Measurements from ENCODE around the gene CPN1.
A peak's percentile ranks its signal among the peaks of the same experiment; 100 is the strongest.
"Not testable (repeated sequence)": the region's sequence is repeated elsewhere in the genome, so short reads cannot be mapped to it uniquely, and the experiment has no call there.

CPN1 gene

DNA sequence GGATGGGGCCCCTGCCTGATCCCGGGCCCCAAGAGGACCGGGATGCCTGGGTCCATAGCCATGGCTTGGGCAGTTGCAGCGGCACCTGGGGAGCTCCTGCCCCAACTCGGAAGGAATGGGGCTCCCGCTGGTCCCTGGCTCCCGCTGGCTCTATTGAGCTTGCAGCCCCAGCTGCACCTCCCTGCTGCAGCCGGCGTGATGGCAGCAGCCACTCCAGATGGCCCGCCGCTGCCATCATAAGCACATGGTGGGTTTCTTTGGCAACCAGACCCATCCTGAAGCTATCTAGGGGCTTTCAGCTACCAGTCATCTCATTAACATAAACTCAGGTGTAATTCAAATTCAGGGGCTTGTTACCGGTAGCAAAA is 60.8 kb downstream of the CPN1 start:
- no peak for DNase-seq

DNA sequence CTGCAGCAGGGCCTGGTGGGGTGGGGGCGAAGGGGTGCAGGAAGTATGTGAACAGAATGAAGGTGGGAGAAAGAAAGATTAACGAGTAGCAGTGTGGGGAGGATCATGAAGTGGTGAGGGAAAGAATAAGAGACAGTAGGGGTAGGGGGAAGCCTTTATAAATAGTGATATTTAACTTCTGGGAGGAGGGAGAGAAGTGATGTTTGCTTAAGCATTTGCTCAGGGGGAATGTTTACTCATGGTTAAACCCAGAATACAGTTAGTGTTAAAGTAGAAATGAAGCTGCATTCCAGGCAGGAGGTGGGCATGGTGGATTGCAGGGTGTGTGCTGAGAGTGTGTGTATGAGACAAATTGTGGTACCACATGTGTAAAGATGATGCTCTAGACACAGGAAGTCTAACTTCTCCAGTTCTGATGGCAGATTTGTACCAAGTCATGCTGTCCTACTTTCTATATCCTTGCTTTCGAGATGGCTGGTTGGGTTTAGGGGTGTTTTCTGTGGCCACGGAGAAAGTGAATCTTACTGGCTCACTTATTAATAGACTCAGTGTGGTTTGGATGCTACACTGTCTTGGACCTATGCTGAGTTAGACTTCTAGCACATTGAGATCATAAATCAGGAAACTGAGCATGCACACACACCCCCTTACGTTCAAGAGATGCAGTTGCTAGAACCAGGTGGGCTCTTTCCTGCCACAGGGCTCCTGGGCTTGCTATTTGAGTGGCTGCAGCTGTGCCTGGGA is 61.4 kb downstream of the CPN1 start:
- DNase-seq = no peak

DNA sequence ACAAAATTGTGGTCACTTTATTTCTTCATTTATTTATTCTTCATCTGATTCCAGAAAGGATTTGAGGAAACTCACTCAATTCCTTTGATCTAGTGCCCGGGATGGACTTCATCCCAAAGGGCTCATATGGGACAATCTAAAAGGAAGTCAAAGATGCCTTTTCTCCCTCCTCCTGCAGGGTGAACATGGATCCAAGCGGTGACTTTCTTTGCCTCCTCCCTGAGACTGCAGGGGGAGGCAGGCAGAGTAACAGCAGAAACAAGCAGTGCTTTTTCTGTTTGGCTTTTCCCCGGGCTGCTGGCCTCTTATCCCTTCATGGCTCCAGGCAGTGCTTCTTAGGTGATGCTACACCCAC is 61.9 kb downstream of the CPN1 start:
- DNase-seq = no peak

DNA sequence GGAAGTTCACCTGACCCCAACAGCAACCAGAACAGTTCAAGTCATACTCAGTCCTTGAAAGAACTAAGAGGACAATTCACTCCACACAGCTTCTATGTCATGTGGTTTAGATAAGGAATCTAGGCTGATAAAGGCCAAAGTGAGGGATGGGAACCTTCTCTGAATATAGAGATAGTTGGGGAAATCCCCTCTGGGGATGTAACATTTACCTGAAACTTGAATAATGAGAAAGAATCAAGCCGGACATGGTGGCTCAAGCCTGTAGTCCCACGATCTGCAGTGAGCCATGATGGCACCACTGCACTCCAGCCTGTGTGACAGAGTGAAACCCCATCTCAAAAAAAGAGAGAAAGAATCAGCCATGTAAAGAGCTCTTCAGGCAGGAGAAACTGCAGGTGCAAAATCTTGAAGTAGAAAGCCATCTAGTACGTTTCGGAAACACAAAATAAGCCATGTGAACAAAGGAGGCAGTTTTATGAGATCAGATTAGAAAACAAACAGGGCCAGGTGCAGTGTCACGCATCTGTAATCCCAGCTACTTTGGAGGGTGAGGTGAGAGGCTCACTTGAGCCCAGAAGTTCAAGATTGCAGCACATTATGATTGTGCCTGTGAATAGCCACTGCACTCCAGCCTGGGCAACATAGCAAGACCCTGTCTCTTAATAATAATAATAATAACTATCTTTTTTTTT is 67.5 kb downstream of the CPN1 start:
- DNase-seq = no peak

DNA sequence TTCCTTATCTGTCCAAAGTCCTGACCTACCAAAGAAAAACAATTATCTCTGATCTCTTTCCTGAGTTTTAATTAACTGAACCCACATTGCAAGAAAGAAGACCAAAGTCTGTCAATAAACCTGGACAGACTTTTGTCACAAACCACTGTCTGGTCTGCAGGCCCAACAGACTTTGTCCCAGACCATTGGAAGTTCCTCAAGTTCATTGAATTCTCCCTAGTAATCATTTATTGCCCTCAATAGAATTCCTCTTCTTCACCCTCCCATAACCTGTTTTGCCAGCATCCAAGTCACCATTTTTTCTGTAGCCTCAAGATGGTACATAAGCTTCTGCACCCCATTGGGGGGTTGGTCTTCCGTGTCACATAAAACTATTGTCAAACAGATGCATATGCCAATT is 68.0 kb downstream of the CPN1 start:
- DNase-seq = no peak

DNA sequence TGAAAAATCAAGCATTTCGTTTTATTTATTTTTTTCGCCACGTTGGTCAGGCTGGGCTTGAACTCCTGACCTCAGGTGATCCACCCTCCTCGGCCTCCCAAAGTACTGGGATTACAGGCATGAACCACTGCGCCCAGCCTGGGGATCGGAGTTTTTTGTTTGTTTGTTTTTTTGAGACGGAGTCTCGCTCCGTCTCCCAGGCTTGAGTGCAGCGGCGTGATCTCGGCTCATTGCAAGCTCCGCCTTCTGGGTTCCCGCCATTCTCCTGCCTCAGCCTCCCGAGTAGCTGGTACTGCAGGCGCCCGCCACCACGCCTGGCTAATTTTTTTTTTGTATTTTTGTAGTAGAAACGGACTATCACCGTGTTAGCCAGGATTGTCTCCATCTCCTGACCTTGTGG is 69.8 kb downstream of the CPN1 start:
- DNase-seq = not testable (repeated sequence)

DNA sequence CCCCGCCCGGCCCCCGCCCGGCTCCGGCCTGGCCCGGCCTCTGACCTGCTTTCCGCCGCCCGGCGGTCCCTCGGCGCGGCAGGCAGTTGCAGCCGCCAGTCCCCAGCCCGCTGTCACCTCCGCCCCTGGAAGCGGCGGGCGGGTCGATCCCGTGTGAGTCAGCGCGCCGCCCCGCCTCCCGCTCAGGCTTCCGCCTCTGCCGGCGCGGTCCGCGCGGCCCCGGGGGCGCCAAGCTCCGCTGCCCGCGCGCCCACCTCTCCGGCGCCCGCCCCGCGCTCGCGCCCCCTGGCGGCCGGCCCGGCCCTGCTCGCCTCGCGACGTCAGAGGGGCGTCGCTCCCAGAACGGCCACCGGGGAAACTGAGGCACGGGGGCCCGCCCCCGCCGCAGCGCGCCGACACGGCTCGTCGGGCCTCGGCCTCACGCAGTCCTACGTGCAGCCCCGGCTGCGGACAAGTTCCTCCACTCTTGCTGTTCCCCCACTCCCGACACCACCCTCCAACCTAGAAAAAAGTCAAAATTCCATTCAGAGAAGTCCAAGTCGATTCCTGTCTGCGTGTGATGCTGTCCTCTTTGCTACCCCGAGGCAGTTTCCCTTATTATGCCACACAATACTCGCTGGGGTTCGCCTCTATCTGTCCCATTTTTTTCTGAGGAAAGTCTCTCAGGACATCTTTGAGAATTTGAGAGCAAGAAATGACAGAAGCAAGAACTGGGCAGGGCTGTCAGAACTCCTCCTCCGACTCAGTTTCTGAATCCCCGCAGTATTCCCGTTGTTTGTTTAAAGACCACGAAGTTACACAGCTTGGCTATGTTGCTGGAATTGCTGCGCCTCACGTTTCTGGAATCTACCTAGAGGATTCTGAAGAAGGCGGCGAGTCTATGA is 71.6 kb downstream of the CPN1 start, which contains the start of gene DNMBP:
Gene DNMBP, minus strand, starts transcription at position 155 of the 884 bp plus-strand sequence. CDS start 37,823 bp downstream, outside the sequence.
- peak; percentile 49 for DNase-seq

DNA sequence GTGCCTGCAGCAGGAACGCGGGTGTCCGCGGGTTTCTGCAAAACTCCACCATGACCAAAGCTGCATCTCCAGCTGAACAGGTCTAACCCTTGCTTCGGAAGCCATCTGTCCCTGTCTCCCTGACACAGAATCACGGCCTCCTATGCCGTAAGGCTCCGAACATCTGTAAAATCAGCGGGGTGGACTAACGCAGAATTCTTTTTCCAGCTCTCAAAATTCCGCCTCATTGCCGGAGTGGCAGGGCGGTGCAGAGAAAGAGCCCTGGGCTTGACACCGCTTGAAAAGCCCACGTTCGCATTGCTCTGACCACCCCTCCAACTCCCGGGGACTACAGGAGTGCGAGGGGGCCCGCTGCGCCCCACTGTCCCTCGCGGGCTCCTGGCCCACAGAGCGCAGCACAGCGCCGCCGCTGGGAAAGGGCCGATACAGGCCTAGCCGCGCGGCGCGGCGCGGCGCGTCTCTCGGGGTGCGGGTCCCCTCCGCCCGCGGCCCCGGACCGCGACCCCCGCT is 72.3 kb downstream of the CPN1 start:
- DNase-seq = no peak

DNA sequence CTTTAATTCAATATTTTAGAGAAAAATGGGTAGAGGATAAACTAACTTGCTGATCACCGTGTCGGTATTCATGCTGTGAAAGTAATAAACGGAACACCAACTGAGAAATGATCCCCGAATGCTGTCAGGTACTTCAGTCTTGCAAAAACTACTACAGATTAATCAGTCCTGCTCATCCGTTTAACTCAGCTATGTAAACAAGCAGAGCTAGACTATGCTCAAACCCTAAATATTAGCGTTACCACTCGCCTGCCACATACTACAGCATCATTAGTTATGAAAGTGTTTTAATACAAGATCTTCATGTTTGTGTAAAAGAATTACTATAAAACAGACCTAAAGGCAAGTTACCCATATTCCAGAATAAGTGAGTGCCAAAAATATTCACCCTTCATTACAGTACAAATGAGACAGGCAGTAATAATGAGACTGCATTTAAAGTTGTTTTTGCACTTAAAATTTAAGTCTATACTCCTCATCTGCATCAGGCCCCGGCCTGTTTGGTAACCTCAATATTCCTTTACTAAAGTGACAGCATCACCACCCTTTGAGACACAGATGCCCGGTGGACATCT is 72.9 kb downstream of the CPN1 start:
- no peak for DNase-seq

DNA sequence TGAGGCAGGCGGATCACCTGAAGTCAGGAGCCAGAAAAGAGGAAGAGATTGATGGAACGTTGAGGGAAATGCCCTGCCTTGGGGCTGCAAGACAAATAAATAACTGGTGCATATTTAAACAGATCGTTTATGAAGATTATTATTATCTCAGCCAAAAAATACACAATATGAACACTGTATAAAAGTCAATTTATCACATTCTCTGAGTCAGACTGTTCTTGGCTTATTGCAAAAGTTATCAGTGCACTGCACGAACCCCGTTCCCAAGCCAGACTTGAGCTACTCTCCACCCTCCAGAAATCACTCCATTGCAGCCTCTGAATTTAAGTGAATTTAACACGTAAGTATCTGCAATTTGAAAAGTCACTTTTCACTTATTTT is 73.5 kb downstream of the CPN1 start:
- no peak for DNase-seq

DNA sequence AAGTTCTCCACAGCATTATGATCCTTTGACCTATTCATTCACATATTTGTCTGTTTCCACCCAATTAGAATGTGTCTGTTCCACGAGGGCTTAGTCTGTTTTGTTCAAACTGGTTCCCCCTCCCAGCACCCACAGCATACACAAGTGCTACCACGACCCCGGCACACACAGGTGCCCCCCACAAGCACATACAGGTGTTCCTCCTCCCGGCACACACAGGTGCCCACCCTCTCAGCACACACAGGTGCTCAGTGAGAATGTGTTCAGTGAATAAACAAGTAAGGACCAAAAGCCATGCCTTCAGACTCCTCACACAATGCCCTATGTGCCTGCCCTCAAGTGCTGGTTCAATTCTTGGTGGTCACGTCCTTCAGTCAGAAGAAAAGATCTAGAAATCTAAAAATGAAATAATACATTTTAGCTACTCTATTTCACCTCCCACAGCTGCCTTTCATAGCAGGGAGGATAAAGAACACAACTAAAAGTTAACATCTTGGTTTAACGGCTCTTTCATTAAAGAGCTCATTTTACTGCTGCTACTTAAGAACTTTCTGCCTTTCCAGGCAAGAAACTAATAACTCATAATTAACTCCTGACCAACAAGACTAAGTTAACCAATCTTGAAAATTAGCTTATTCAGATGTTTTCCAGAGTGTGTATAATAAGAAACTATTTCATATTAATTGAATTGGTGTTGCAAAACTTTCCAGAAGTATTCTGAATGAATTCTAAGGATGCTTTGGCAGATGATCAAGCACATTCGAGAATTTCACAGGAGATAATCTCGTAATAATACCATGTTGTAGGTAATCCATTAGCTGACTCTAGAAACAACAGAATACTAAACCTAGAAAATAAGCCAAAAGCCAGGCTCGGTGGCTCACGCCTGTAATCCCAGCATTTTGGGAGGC is 74.2 kb downstream of the CPN1 start:
- DNase-seq = no peak

DNA sequence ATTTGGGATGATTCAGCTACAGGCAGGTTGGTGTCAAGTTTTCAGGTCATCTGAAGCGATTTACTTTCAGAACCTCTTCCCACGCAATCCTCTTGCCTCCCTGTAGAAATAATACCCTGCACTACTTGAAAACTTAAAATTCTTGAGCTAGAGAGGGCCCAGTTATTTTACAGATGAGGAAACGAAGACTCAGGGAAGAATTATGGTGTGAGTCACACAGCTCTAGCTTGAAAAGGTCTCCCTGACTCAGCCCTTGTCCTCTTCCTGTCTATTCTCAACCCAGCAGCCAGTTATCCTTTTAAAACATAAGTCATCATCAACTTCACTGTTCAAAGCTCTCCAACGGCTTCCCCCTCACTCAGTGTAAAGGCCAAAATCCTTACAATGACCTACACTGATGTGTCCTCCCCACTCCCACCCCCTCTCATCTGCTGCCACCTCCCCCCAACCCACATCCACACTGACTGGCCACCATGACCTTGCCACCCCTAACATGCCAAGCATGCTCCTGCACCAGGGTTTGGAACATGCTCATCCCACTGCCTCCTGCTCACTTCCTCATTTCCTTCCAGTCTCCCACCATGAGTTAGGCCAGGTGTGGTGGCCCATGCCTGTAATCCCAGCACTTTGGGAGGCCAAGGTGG is 75.3 kb downstream of the CPN1 start:
- DNase-seq = peak; percentile 99

DNA sequence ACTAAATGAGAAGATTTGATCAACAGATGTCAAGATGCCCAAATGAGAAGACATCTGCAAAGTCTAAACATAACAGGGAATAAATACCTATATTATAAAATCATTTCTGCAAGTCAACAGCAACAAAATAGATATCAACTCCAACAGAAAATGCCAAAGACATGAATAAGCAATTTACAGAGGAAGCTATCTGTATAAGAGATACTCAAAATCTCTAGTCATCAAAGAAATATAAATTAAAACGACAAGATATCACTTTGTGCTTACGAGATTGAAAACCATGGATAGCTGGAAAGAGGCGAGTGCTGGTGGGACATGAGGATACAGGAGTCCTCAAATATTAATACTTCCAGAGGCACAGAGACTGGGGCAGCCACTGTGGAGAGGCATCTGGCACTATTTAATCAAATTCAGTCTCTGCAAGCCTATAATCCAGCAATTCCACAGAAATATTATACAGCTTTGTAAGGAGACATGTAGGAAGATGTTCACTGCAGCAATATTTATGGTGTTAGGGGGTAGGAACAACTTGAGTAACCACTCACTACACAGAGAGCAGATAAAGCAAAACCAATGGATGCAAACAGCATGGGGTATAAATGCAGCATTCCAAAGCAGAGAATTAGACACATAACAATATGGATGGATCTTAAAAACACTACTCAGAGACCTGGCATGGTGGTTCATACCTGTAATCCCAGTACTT is 76.7 kb downstream of the CPN1 start:
- no peak for DNase-seq

DNA sequence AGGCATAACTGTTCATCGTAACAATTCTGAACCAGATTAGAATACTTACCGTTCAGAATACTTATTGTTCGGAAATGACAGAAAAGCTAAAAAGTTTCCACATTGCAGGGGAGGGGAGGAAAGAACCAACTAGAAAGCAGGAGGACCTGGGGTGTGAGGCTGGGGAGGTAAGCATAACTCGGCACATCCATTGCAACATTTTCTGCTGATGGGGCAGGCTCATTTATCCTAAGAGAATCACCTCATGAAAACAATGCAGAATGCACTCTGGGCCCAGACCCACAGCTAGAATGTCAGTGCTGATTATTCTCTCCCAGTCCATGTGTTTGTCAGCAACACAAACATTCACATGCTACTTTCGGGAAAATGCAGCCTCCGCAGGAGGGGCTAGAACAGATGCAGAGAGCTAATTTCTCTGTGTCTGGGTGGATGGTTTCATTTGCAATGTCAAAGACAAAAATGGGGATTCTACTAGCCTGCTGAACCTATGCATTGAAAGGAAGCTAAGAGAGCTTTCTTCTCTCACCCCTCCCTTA is 81.5 kb downstream of the CPN1 start:
- no peak for DNase-seq

DNA sequence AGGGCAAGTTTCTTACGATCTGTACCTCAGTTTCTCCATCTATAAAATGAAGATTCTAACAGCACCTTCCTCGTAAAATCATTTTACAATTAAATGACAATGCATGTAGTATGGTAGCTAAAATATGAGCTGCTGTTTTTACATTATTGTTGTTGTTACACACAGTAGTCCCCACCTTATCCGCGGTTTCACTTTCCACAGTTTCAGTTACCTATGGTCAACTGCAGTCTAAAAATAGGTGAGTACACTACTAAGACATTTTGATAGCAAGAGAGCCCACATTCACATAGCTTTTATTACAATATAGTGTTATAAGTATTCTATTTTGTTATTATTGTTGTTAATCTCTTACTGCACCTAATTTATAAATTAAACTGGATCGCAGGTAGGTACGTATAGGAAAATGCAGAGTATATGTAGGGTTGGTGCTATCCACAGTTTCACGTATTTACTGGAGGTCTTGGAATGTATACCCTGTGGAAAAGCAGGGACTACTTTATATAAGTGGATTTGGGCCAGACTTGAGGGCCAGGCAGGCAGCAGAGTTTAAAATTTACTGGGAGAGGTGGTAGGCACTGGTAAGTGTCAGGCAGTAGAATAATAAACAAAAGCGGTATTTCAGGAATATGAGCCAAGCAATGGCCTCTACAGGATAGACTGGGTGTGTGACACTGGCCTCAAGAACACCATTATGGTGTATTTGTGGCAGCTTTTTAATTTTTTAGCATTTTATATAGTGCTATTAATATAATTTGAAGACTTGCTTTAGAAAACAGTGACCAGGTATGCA is 82.2 kb downstream of the CPN1 start:
- no peak for DNase-seq

DNA sequence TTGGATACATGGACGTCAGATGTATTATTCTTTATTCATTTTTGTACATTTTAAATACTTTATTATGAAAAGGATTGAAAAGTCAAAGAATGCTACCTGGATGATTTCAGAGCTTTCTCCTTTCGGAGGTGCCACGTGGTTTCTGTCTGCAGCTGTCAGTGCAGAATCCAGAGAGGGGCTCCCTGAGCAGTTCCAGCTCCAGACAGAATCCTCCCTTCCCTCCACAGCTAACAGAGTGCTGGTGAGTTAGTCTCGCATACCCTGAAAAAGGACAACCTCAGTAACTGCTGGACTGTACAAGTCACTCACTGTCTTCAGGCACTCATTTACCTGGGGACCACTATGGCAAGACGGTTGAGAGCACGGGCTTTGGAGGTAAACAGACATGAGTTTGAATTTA is 82.8 kb downstream of the CPN1 start:
- DNase-seq = no peak

DNA sequence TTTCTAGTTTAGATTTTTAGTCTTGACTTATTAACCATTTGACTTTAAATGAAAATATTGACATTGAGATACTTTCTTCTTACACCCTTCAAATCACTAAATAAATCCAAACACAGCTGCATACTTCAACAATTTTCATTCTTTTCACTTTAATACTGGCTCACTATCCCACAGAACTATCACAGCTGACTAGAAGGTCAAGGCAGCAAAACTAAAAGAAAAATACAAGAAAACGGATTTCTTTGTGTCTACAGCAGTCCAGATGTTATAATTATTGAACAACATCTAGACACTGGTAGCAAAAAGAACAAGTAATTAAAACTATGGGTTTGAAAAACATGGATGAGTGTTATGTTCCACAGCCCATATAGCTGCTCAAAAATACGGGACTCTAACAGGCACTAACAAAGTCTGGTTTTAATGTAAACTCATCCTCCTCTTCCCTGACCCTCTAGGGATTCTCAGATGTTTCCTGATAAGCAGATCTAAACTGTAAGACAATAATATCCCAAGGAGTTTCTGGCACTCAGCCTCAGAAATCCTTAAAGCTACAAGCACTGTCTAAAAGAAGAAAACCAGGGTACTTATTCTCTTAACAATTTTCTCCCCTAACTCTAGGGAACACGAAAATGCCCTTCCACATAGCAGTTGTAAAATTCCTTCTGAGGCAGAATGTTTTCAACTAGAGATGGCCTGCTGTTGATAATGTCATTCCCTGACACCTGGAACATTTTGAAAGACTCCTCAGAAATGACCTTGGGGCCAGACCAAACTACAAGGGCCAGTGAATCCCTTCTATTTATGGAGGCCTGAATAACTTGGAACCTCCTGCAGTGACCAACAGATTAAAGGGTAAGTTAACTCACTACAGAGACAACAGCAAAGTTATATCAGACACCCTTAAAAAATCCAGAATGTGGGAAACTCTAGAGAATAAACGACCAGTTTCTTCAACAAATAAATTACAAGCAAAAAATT is 84.7 kb downstream of the CPN1 start:
- no peak for DNase-seq

DNA sequence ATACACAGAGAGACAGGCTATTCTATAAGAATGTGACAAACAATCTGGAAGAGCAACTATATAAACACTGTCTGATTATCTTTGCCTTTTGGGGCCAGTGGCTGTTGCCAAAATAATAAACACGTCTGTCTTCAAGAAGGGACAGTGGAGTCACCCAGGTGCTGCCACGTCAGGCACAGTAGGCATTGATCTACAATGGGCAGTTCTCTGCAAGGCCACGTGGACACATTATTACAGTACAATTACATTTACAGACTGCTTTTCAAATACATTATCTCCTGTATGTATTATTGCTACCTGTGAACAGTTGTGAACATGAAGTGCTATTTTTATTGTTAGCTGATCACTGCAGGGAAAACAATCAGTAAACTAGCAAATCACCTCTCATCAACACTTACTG is 86.0 kb downstream of the CPN1 start:
- DNase-seq = no peak

Data from kidney glomerular epithelial cell (primary cell).